GM18873 (cell line): ENCODE data around the gene RFX2.
"Not testable (repeated sequence)": the region's sequence is repeated elsewhere in the genome, so short reads cannot be mapped to it uniquely, and the experiment has no call there.

Experiments
- ATAC-seq: cut with Tn5 transposase; IDR thresholded peaks from one replicate; pipeline ENCODE4 v1.9.1; 2021; ENCODE audit warnings: mild to moderate bottlenecking, moderate library complexity, moderate number of reproducible peaks; ENCODE audit not compliant: unreplicated experiment, low FRiP score

The RFX2 gene

DNA sequence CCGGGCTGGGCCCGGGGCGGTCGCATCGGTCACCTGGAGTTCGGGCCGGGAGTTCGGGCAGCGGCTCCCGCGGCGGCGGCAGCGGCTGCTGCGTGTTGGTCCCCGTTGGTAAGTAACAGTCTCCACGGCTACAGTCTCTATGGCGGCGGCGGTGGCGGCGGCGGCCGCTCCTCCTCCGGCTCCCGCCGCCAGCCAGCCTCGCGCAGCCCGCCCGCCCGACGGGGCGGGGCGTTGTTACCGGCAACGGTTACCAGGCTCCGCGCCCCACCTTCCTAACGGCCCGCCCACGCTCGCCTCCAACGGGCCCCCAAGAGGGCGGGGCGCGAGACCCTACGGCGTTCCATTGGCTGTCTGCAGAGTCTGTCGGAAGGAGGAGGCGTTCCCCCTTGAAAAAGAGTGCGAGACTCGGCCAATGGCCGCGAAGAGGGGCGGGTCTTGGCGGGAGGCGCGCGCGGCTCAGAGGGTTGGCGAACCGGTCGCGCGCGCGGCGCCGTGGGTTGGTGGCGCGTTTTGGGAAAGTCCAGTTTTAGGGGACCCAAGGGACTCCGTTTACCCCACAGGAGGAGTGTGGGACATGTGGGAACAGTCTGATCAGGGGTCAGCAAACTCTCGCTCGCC is at the start of gene RFX2:
RFX2 (minus strand) TSS at position 141 of the 618 bp plus-strand sequence. CDS start 63,004 bp downstream, outside the sequence.
- ATAC-seq, result peak; percentile 92

DNA sequence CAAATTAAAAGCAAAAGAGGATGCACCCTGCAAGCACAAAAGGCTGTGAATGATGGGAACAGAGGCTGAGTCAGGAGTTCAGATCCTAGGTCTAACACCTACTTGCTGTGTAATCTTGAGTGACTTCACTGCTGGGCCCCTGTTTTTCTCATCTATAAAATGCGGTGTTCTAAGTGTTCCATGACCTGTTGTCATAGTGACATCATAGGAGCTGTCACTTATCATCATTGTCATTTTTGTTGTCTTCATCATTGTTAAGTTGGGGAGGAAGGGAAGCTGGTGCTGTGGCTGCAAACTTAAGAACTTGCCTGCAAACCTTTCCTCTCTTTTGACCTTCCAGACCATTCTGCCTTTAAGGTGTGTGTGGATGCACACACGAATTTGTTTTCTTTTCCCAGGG is 45.7 kb upstream of the RFX2 start:
- ATAC-seq, result no peak

DNA sequence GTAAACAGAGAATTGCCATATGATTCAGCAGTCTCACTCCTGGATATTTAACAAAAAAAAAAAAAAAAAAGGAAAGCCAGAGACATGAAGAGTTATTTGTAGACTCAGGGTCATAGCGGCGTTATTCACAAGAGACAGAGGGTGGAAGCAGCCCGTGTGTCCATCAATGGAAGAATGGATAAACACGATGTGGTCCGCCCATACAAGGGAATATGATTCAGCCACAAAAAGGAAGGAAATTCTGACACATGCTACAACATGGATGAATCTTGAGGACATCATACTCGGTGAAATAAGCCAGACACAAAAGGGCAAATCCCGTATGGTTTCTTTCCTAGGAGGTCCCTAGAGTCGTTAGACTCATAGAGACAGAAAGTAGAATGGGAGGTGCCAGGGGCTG is 40.0 kb upstream of the RFX2 start:
- ATAC-seq, result no peak

DNA sequence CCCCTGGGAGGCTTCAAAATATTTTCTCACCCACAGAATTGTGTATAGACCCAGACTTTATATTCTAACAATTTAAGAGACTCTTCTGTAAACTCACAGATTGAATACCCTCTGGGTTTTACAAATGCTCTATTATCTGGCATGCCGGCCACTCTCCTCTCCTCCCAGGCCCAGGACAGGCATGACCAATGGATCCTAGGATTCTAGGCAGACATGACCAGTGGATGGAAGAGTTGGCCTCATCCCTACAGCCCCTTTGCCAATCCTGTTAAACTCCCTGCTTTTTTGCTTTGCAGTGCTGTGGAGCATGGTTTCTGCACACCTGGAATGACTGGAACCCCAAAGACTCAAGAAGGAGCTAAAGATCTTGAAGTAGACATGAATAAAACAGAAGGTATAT is 30.9 kb upstream of the RFX2 start:
- no peak for ATAC-seq

DNA sequence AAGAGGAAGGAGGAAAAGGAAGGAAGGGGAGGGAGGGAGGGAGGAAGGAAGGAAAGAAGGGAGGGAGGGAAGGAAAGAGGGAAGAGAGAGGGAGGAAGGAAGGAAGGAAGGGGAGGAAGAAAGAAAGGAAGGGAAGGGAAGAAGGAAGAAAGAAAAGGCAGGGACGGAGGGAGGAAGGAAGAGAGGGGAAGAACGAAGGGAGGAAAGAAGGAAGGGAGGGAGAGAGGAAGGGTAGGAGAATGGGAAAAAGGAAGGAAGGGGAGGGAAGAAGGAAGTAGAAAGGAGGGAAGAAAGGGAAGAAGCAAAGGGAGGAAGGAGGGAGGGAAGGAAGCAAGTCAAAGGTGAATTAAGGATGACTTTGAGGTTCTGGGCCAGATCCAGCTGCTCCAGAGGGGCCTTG is 28.2 kb upstream of the RFX2 start:
- ATAC-seq, result no peak

DNA sequence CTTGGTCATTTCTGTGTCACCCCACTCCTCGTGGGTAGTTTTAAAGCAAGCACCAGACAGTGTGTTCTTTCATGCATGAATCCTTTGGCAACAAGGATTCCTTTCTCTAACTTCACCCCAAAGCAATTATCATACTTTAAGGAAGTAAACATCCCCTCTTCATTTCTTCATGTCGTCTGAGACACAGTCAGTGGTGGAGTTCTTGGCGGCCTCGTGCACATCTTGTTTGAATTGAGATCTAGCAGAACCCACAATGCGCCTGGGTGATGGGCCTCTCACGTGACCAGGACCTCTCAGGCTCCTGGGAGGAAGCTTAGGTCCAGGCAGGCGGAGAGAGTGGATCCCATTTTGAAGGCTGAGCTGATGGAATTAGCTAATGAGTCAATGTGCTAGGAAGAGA is 27.8 kb upstream of the RFX2 start:
- no peak for ATAC-seq

DNA sequence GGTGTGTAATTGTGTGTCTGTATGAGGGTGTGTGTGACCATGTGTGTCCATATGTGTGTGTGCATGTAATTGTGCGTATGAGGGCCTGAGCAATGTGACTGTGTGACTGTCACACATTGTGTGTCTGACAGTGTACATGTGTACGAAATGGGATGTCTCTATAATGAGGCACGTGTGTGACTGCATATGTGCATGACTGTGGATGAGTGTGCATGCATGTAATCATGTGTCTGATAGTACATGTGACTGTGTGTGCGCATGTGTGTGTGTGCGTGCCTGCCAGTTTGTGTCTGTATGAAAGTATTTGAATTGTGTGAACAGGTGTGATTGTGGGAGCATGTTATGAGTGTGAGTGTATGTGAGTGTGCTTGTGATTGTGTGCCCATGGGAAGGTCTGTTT is 22.9 kb upstream of the RFX2 start:
- no peak for ATAC-seq

DNA sequence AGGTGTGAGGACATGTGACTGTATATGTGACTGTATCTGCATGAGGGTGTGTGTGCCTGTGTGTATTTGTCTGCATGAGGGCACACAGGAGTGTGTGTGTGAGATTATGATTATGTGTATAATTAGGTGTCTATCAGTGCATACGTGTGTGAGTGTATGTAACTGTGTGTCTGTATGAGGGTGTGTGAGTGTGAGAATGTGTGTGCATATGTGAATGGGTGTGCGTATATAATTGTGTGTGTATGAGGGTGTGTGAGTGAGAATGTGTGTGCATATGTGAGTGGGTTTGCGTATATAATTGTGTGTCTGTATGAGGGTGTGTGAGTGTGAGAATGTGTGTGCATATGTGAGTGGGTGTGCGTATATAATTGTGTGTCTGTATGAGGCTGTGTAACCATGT is 22.2 kb upstream of the RFX2 start:
- ATAC-seq, result no peak

DNA sequence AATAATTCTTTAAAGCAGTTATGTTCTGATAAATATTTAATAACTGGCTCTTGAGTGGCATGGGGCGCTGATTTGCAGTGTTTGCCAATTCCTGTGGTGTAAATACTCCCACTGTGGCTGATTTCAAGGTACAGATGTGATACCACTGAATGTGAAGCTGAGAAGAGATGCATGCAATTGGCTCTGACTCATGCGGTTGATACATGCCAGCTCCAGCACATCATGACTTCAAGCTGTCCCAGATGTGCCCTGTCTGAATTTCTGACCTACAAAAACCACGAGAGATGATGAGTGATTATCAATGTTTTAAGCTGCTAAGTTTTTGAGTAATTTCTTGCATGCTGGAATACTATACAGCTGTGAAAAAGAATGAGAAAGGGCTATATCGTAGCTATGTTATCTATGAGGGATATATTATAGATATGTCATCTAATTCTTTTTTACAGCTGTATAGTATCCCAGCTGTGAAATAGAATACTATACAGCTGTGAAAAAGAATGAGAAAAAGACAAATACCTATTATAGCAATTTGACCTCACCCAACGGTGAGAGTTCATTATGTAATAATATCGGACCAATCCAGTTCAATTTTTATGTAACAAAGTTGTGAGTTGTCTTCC is 17.5 kb upstream of the RFX2 start:
- no peak for ATAC-seq

DNA sequence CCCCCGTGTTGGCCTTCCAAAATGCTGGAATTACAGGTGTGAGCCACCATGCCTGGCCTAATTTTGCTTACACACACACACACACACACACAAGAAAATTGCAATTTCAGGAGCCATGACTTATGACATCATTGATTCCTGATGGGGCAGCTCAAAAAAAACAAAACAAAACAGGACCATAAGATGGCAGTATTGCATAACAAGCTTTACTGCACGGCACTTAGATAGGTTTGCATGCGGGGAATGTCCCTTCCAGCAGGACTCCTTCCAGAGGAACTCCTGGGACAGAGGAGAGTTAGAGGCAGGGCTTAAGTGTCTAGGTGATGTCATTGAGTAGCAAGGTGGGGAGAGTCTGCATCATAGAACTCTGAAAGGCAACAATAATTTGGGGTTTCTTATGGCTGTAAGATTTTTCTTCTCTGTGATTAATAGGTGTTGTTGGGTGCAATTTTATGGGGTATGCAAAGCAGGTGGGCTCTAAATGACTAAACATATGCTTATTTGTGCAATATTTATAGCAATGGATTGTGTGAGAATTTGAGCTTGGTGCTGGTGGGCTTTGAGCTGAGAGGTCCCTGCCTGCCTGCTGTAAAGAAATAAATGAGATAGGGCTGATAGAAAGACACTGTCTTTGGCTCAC is 16.2 kb upstream of the RFX2 start:
- ATAC-seq, result no peak

DNA sequence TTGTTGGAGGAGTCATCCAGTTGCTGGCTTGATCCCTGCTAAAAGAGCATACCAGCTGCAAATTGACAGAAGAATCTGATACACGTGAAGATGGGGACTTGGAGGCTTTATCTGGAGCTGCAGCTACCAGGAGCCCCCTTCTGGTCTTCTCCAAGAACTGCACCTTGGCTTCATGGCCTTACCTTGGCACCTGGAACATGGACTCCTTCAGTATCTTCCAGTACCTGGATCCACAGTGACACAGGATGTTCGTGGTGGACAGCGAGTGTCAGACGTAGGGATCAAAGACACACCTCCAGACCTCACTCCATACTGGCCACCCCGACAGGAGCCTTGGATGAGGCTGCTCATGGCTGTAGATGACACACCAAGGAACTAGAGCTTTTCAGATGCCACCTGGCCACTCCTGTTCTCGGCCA is 15.3 kb upstream of the RFX2 start:
- ATAC-seq, result no peak

DNA sequence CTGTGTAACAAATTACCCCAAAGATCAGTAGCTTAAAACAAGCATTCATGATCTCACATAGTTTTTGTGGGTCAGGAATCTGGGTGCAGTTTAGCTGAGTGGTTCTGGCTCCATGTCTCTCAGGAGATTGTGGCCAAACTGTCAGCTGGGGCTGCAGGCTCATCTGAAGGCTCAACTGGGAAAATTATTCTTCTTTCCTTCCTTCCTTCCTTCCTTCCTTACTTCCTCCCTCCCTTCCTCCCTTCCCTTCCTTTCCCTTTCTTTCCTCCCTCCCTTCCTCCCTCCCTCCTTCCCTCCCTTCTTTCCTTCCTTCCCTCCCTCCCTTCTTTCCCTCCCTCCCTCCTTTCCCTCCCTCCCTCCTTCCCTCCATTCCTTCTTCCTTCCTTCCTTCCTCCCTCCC is 8.7 kb upstream of the RFX2 start:
- no peak for ATAC-seq

DNA sequence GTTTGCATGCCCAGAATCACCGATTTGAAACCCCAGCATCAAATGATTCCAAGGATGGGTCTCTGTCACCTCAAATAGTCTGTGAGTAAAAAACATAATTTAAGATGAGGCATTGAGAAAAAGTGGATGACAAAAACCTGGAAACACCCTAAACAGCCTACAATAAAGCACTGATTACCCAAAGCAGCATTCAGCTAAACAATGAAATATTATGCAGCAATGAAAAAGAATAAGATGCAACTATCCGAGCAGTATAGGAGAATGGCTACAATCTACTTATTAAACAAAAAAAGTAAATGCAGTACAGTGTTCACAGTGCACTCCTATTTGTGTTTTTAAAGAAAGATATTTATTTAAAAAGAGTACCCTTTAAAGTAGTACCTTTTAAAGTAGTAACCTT is 7.7 kb upstream of the RFX2 start:
- no peak for ATAC-seq

DNA sequence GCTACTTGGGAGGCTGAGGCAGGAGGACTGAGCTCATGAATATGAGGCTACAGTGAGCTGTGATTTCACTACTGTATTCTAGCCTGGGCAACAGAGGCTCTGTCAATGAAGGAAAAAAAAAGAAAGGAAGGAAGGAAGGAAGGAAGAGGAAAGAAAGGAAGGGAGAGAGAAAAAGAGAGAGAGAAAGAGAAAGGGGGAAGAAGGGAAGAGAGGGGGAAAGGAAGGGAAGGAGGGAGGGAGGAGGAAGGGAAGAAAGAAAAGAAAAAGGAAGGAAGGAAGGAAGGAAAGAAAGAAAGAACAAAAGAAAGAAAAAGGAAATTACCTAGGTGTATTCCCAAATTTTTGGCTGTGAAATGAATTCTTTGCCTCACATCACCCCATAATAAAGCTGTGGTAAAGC is 7.2 kb upstream of the RFX2 start:
- no peak for ATAC-seq

DNA sequence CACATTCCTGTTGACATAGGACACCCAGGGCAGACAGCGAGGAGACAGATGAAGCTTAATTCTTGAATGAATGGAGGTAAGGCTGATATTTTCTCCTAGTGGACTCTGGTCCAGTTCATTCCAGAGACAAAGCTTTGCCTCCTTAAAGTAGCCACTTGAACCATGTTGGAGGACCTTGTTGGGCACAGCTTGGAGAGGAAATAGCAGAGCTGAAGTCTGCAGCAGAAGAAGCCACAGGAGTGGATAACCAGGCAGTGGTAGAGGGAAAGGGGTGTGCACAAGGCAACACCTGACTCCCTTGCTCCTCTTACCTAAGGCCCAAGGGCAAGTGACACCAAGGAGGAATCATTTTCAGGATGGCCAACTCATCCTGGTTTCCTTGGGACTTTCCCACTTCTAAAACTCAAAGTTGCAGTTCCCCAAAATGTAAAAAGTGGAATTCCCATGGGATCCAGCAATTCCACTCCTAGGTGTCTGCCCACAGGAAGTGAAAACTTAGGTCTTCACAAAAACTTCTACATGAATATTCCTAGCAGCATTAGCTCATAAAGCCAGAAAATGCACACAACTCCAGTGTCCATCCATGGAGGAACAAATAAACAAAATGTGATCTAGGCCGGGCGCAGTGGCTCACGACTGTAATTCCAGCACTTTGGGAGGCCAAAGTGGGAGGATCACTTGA is 6.6 kb upstream of the RFX2 start:
- ATAC-seq, result no peak

DNA sequence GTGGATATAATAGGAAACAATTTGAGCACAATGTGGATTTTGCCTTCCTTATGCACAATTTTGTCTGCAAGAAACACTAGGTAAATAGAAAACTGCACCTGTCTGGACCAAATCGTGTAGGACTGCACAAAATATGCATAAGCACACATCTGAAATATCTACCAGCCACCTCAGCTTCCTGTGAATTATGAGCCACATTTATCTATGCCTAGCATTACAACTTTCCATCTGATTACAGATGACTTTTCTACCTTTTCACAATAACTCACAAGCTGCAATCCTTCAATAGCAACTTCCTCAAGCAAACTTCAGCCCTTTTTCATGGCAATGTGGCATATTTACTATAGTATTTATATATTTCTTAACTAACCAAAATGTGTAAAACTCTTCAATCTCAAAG is 5.7 kb upstream of the RFX2 start:
- ATAC-seq, result no peak

DNA sequence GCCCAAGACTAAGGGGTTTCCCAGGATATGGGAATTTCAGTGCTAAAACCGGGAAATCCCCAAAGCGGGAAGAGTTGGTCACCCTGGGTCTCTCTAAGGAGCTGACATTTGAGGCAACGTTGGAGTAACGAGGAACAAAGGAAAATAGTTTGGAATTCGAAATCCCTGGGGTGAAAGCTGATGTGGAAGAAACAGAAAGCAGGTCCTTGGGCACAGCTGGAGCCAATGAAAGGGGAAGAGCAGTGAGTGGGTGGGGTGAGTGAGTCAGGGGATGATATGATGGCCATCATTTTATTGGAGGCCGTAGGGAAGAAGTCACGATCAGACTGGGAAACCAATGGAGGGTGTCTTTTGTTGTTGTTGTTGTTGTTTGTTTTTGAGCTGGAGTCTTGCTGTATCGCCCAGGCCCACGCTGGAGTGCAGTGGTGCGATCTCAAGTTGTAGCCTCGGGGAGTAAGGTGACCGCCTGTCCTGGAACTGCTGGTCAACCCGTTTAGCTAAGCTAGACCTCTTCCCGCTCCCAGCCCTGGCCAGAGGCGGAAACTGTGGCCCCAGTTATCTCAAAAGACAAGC is 3.4 kb upstream of the RFX2 start:
- no peak for ATAC-seq

DNA sequence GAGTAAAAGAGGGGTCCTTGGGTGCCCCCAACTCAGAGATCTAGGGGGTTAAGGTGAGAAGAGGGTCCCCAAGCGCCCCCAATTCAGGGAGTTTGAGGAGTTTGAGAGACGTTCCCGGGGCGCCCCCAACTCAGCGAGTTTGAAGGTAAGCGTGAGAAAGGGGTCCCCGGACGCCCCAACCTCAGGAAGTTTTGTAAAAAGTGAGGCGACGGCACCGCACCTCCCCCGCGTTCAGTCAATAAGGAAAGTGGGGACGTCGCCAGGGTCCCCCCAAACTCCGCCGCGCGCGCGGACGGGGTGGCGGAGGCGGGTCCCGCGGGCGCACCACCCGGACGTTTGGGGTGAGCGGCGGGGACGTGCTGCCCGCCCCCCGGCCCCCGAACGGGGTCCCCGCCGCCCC is 353 bp downstream of the RFX2 start:
- no peak for ATAC-seq

DNA sequence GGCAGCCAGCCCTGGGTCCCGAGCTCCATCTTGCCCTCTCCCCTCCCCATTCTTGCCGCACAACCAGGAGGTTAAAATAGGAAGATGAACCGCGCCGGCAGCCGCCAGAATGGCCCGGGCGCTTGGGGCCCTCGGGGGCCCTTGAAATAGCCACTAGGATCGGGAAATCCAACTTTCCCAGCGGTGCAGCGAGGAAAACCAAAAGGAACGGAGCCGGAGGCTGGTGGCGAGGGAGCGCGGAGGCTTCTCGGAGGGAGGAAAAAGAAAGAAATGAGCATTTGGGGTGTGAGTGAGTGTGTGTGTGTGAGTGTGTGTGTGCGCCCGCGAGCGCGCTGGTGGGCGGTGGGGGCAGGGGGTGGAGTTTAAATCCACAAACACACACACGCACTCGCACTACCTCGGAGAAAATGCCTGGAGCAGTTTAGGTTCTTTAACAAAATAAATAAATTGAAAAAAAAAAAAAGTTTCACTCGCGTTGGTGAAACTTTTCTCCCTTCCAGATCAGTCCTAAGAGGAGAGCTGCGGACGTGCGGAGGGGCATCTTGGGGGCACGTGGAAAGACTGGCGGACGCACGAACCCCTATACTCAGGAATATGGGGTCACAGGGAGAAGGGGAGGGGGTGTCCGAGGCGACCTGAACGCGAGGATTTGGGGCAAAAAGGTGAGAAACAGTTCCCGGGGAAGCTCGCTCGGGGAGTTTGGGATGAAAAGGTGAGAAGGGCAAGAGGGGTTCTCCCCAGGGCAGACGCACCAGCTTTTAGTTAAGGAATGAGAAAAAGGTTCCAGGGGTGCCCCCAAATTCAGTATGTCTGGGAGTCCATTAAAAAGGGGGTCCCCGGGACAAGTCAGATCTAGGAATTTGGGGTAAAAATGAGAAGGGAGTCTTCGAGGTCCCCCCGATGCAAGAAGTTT is 1.3 kb downstream of the RFX2 start:
- ATAC-seq, result no peak

DNA sequence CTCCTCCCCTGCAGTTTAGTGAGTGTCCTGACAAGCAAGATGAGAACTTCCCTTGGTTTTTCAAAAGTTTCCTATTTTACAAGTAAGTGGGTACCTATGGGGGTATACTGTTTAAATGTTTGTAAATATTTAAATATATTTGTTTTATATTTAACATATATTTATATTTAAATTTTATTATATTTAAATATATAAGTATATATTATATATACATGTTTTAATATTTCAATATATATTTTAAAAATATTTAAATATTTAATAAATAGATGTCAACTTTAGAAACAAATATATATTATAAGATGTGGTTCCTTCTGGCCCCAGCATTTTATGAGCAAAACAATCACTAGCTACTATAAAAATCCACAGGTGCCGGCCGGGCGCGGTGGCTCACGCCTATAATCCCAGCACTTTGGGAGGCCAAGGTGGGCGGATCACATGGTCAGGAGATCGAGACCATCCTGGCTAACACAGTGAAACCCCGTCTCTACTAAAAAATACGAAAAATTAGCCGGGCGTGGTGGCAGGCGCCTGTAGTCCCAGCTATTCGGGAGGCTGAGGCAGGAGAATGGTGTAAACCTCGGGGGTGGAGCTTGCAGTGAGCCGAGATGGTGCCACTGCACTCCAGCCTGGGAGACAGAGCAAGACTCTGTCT is 3.5 kb downstream of the RFX2 start:
- ATAC-seq, result not testable (repeated sequence)
